ENCODE data around the gene GNG13. TPM values are rescaled to one million over a fixed set of nuclear protein-coding genes. Genes with fewer than 3 reads are reported as not detected.

The GNG13 gene
- total and polyA plus RNA-seq, 2 of the 4 experiments (the other 2 are of a cell fraction) = not detected

GRCh38 chr16:768428-768827 lies 32.1 kb downstream of the GNG13 start:
- H3K4me3 ChIP-seq (ENCODE audit: insufficient read depth, low read depth, low read length) = no peak overlapping the region
- H4K20me1 ChIP-seq (ENCODE audit: insufficient read depth, low read length) = no peaks in the 10 kb centered on the region
- no peak for DNase-seq
- H3K27ac ChIP-seq (ENCODE audit: insufficient read depth, low read length) = no peak overlapping the region
- ATAC-seq (ENCODE audit: low read depth) = no peak
- H3K36me3 ChIP-seq (ENCODE audit: control insufficient read depth, insufficient read depth, low read length) = no peaks in the 10 kb centered on the region
- no peaks in the 10 kb centered on the region for H3K79me1 ChIP-seq (ENCODE audit: low read depth in 1 of 2, low read length in 2 of 2)
- H3K14ac ChIP-seq (replicated peaks; ENCODE audit: low read depth, low read length) = no peak overlapping the region
- BruUV-seq (replicated peaks) = no TSS peak
- no peaks in the 10 kb centered on the region for H3K27me3 ChIP-seq (ENCODE audit: control insufficient read depth, insufficient read depth, low read length)
- no peak for TF ChIP-seq NFE2L2 (IDR thresholded peaks at IDR 0.05; ENCODE audit: low read depth, low read length)
- TF ChIP-seq CTCF (conservative IDR thresholded peaks at IDR 0.05; ENCODE audit: low read depth, low read length) = no peak
- no peak for TF ChIP-seq MXI1 (IDR thresholded peaks at IDR 0.05; ENCODE audit: borderline replicate concordance, low read depth, low read length)
- TF ChIP-seq MAFK (IDR thresholded peaks at IDR 0.05; ENCODE audit: low read depth, low read length) = no peak
- no peak for TF ChIP-seq RCOR1 (IDR thresholded peaks at IDR 0.05; ENCODE audit: insufficient replicate concordance, low read length)
- no peak for TF ChIP-seq SMC3 (IDR thresholded peaks at IDR 0.05; ENCODE audit: low read depth, low read length)
- TF ChIP-seq CEBPB (IDR thresholded peaks at IDR 0.05; ENCODE audit: low read depth, low read length) = no peak
- no peak for TF ChIP-seq CHD1 (IDR thresholded peaks at IDR 0.05; ENCODE audit: low read depth, low read length)
- TF ChIP-seq USF2 (IDR thresholded peaks at IDR 0.05; ENCODE audit: low read depth, low read length) = no peak
- no peak for TF ChIP-seq RFX5 (IDR thresholded peaks at IDR 0.05; ENCODE audit: low read depth, low read length)
- no peak for TF ChIP-seq FOS (IDR thresholded peaks at IDR 0.05; ENCODE audit: low read depth, low read length)
- TF ChIP-seq BHLHE40 (IDR thresholded peaks at IDR 0.05; ENCODE audit: low read depth, low read length) = no peak
- no peak for TF ChIP-seq MAZ (IDR thresholded peaks at IDR 0.05; ENCODE audit: borderline replicate concordance, low read depth, low read length)
- no peak for TF ChIP-seq POLR2A (IDR thresholded peaks at IDR 0.05; ENCODE audit: low read depth, low read length)
- ChIA-PET POLR2A (ENCODE audit: unreplicated experiment) (no interaction called here), CTCF (no interaction called here)
- H4K5ac ChIP-seq (ENCODE audit: low read depth, low read length) = no peak overlapping the region
- H2BK120ac ChIP-seq (ENCODE audit: low read depth, low read length) = no peak overlapping the region
- intact Hi-C loops (cut with micrococcal nuclease) = no loop called here
- no peak overlapping the region for H3K4ac ChIP-seq (ENCODE audit: low read depth, low read length)
- no peak overlapping the region for H4K8ac ChIP-seq (ENCODE audit: low read depth in 2 of 2, low read length in 2 of 2)
- no peak overlapping the region for H3K23ac ChIP-seq (ENCODE audit: low read depth, low read length)
- H2AFZ ChIP-seq (replicated peaks; ENCODE audit: low read length, poor library complexity) = no peak overlapping the region
- H2AK9ac ChIP-seq (replicated peaks; ENCODE audit: low read depth, low read length, poor library complexity) = peak overlapping the region; percentile 84
- no peak overlapping the region for H3K9ac ChIP-seq (ENCODE audit: low read depth, low read length)
- no peak overlapping the region for H2BK20ac ChIP-seq (ENCODE audit: low read depth, low read length)
- no peaks in the 10 kb centered on the region for H3K9me1 ChIP-seq (ENCODE audit: insufficient read depth, low read length)
- H3K56ac ChIP-seq (ENCODE audit: extremely low read depth, insufficient read depth, low read length) = no peak overlapping the region
- H4K91ac ChIP-seq (ENCODE audit: insufficient read depth, low read depth, low read length) = no peak overlapping the region
- no peak overlapping the region for H2AK5ac ChIP-seq (ENCODE audit: low read depth, low read length)
- WGBS, 2 experiments (ENCODE audit: extremely low coverage in 2 of 2, insufficient read length in 1 of 2) = 78% methylated on average over 15 of the region's 21 CpGs; no CpG with 5 or more reads in 1 of the 2 experiments
- in situ Hi-C loops (cut with MboI; ENCODE audit: low sequenced_read_pairs) = no loop called here
- H2BK5ac ChIP-seq (ENCODE audit: low read depth, low read length, poor library complexity, severe bottlenecking) = no peak overlapping the region
- H3K4me1 ChIP-seq (ENCODE audit: control insufficient read depth, insufficient read depth, low read length) = no peaks in the 10 kb centered on the region
- H3K18ac ChIP-seq (ENCODE audit: low read depth, low read length) = no peak overlapping the region
- dilution Hi-C loops (cut with HindIII; ENCODE audit: low sequenced_read_pairs, unreplicated experiment) = no loop called here
- H2BK15ac ChIP-seq (ENCODE audit: low read depth, low read length) = no peak overlapping the region
- H3K4me2 ChIP-seq (ENCODE audit: low read depth, low read length) = no peak overlapping the region
- H3K9me3 ChIP-seq (ENCODE audit: control insufficient read depth, insufficient read depth, low read length) = no peaks in the 10 kb centered on the region

Measured in IMR-90 (cell line).